ELF-1 (cell line): Measurements from ENCODE around the gene SP3.

Source experiments
- DNase-seq: peaks from one replicate; pipeline ENCODE4 v3.0.0-alpha.2; 2016; ENCODE audit warnings: low read depth, low spot score

Gene SP3

GRCh38 chr2:173997269-173997668, 32.1 kb upstream of the SP3 start:
- no peak for DNase-seq

- DNase-seq = no peak
Measured at GRCh38 chr2:173996766-173997165, 31.6 kb upstream of the SP3 start.

GRCh38 chr2:173993459-173993858, 28.3 kb upstream of the SP3 start:
- DNase-seq = no peak

- no peak for DNase-seq
Measured at GRCh38 chr2:173991856-173992588, 26.8 kb upstream of the SP3 start.

GRCh38 chr2:173990970-173991819, 26.0 kb upstream of the SP3 start:
- DNase-seq = no peak

GRCh38 chr2:173990245-173990644, 25.1 kb upstream of the SP3 start:
- no peak for DNase-seq

- DNase-seq = no peak
Measured at GRCh38 chr2:173989884-173990215, 24.7 kb upstream of the SP3 start.

GRCh38 chr2:173989160-173989883, 24.1 kb upstream of the SP3 start:
- DNase-seq = no peak

- no peak for DNase-seq
Measured at GRCh38 chr2:173986805-173987204, 21.6 kb upstream of the SP3 start.

- no peak for DNase-seq
Measured at GRCh38 chr2:173985605-173985992, 20.4 kb upstream of the SP3 start.

GRCh38 chr2:173984866-173985604, 19.9 kb upstream of the SP3 start:
- no peak for DNase-seq

GRCh38 chr2:173983391-173983871, 18.3 kb upstream of the SP3 start:
- DNase-seq = no peak

- no peak for DNase-seq
Measured at GRCh38 chr2:173982918-173983317, 17.7 kb upstream of the SP3 start.

- no peak for DNase-seq
Measured at GRCh38 chr2:173982182-173982714, 17.1 kb upstream of the SP3 start.

- no peak for DNase-seq
Measured at GRCh38 chr2:173981520-173981919, 16.3 kb upstream of the SP3 start.

- no peak for DNase-seq
Measured at GRCh38 chr2:173979751-173980351, 14.7 kb upstream of the SP3 start.

GRCh38 chr2:173978447-173978846, 13.3 kb upstream of the SP3 start:
- DNase-seq = no peak

GRCh38 chr2:173972636-173973035, 7.5 kb upstream of the SP3 start:
- no peak for DNase-seq

GRCh38 chr2:173972165-173972564, 7.0 kb upstream of the SP3 start:
- DNase-seq = no peak

GRCh38 chr2:173970516-173970924, 5.3 kb upstream of the SP3 start:
- DNase-seq = no peak

- DNase-seq = no peak
Measured at GRCh38 chr2:173969886-173970285, 4.7 kb upstream of the SP3 start.
